ENCODE measurements around the gene CDH23.
"Not testable (repeated sequence)": the region's sequence is repeated elsewhere in the genome, so short reads cannot be mapped to it uniquely, and the experiment has no call there.

The CDH23 gene

GRCh38 chr10:71587941-71588573 is 191.3 kb downstream of the CDH23 start:
- no peak for DNase-seq

GRCh38 chr10:71588685-71589084 is 192.0 kb downstream of the CDH23 start:
- no peak for DNase-seq

- no peak for DNase-seq
Measured at GRCh38 chr10:71589617-71590551, 193.2 kb downstream of the CDH23 start.

- DNase-seq, result no peak
Measured at GRCh38 chr10:71590781-71591350, 194.1 kb downstream of the CDH23 start.

GRCh38 chr10:71594934-71595571 is 198.3 kb downstream of the CDH23 start:
- DNase-seq, result no peak

GRCh38 chr10:71595649-71596048 is 198.9 kb downstream of the CDH23 start:
- no peak for DNase-seq

- no peak for DNase-seq
Measured at GRCh38 chr10:71596127-71596526, 199.4 kb downstream of the CDH23 start.

- no peak for DNase-seq
Measured at GRCh38 chr10:71596759-71597158, 200.0 kb downstream of the CDH23 start.

GRCh38 chr10:71597821-71598498 is 201.2 kb downstream of the CDH23 start:
- DNase-seq, result no peak

GRCh38 chr10:71598621-71599055 is 201.9 kb downstream of the CDH23 start:
- DNase-seq, result no peak

- no peak for DNase-seq
Measured at GRCh38 chr10:71599518-71599917, 202.8 kb downstream of the CDH23 start.

GRCh38 chr10:71600242-71600641 is 203.5 kb downstream of the CDH23 start:
- DNase-seq, result not testable (repeated sequence)

GRCh38 chr10:71600849-71601248 is 204.1 kb downstream of the CDH23 start:
- no peak for DNase-seq

- no peak for DNase-seq
Measured at GRCh38 chr10:71601273-71601672, 204.6 kb downstream of the CDH23 start.

GRCh38 chr10:71603150-71603549 is 206.4 kb downstream of the CDH23 start:
- no peak for DNase-seq

GRCh38 chr10:71603754-71604153 is 207.0 kb downstream of the CDH23 start:
- no peak for DNase-seq

GRCh38 chr10:71604324-71605018 is 207.8 kb downstream of the CDH23 start:
- no peak for DNase-seq

- DNase-seq, result no peak
Measured at GRCh38 chr10:71605263-71605962, 208.7 kb downstream of the CDH23 start.

- no peak for DNase-seq
Measured at GRCh38 chr10:71606257-71607081, 209.7 kb downstream of the CDH23 start.

- no peak for DNase-seq
Measured at GRCh38 chr10:71607082-71607443, 210.3 kb downstream of the CDH23 start.

Measured in NCI-H2227 treated with DMSO at 0.1 percent for 48 hours (cell line).